Raji (cell line): ENCODE results near the gene CRACDL.

Experiments used
- POLR2A ChIP-seq: IDR thresholded peaks from 2 replicates; pipeline ENCODE4 v1.6.1; 2011; ENCODE audit warnings: low read depth, low read length, control low read depth; ENCODE audit not compliant: insufficient read depth

Gene CRACDL

DNA sequence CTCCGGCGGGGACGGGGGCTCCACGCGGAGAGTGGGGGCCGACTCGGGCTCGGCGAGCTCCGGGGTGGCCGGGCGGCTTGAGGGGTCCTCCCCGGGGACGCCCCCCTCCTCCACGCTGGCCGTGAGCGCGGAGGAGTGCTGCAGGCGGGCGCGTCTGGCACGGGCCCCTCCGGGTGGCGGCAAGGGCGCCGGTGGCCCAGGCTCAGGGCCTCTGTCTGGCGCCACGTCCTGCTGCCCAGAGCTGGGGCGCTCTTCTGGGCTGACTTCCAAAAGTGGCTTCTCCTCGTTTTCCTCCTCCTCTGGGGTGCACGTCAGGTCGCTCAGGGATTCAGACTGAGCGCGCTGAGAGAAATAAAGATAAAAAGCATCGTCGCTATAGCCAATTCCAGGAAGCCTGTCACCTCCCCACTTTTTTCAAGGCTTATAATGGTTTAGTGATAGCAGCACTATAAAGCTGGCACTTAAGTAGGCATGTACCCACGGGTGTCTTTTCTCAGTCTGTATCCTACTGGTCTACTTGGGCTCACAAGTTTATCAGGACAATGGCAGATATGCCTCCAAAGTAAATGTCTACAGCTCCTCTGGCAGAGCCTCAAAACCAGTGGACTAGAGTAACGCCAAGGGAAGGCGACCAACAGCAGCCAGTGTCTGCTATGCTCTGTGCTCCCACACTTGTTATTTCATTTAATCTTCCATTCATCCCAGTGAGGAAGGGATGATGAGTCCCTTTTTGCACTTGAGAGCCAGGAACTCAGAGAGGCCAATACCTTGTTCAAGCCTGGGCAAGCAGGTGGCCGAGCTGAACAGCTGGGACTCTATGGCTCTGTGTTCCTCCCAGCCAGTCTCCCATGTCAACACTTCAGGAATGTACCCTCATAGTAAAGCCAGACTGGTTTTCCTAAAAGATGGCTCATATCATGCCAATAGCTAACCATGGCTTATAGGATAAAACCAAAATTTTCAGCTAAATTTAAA, 112.5 kb downstream of the CRACDL start:
- TF ChIP-seq POLR2A = no peak

DNA sequence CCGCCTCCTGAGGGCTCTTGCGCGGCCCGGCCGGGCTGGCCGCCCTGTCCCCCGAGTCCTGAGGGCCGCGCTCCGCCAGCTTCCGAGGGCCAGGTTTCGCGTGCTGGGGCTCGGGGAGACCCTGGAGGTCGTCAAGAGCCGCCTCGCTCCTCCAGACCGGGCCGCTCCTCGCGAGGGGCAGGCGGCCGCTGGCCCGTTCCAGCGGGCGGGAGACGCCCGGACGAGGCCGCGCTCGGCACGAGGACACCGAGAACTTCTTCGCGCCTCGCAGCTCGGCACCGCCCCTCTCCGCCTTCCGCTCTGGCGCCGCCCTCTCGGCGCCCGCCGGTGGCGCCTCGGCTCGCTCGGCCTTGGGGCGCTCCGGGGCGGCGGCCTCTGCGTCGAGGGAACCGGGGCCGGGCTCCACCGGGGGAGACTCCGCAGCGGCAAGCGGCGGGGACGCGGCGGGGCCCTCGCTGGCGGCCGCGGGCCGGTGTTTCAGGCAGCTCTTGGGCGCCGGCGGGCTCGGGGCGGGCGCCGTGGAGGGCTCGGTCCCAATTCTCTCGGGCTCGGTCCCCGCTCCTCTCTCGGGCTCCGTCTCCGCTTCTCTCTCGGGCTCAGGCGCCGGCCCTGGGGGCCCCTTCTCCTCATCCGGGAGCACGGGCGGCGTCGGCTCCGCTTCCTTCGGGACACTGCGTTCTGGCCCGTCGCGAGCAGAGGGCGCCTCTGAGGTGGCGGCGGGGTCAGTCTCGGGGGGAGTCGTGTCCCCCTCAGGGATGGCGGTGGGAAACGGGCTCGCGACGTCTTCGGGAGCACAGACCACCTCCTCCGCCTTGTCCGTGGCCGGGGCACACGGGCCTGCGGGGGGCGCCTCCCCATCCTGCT, 113.5 kb downstream of the CRACDL start:
- no peak for TF ChIP-seq POLR2A

DNA sequence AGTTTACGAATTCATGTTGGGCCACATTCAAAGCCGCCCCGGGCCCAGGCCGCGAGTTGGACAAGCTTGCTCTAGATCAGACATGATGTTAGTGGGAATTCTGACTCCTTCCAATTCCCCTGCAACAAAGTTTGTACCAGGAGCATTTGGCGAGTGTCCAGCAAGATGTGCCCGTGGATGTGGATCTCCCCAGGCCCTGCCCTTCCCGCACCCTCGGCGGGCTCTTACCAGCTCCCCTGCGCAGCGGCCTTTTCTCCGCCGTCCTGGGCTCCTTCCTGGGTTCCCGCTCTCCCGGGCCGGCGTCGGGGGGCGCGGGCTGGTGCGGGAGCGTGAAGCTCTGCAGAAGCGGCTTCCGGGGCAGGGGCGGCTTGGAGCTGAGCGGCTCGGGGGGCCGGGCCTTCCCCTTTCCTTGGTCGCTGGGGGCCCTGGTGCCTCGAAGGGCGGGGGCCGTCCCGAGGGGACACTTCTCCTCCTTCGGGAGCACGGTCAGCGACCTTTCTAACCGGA, 114.3 kb downstream of the CRACDL start:
- no peak for TF ChIP-seq POLR2A

DNA sequence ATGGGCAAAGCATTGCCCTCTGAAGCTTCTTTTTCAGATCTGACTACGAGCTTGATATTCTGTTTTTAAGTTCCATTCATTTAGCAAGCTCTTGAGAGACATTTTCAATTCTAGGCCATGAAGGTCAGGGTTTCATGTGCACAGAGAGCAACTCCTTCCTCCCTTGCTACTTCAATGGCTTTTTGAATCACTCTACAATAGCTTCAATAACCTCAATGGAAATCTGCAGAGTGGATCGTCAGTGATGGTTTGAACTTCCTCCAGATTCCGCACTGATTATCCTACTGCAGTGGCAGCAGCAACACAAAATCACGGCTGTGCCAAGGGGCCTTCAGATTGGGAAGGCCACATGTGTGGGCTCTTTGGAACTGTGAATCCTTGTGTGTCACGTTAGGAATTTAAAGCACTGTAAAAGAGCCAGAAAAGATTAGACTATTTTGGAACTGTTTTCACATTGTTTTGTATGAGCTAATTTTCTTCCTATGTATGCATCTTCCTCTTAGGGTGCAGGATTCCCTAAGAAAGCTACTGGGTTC, 116.7 kb downstream of the CRACDL start:
- no peak for TF ChIP-seq POLR2A

DNA sequence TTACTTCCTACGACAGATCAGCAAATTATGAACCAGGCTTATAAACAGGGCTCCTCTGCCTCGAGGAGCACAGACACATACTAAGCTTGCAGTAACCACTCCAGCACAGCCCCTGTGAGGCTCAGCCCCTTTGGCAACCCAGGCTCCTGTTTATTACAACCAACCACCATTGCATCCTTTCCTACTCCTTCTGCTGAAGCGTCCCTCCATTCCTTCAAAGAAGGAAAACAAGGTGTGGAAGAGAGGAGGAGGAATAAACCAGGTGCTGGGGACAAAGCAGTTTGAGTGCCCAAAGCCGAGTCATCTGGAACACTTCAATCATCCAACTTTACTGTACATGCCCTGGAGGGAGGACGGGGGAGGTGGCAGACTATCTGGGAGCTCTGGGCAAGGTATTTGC, 117.9 kb downstream of the CRACDL start:
- TF ChIP-seq POLR2A = no peak

DNA sequence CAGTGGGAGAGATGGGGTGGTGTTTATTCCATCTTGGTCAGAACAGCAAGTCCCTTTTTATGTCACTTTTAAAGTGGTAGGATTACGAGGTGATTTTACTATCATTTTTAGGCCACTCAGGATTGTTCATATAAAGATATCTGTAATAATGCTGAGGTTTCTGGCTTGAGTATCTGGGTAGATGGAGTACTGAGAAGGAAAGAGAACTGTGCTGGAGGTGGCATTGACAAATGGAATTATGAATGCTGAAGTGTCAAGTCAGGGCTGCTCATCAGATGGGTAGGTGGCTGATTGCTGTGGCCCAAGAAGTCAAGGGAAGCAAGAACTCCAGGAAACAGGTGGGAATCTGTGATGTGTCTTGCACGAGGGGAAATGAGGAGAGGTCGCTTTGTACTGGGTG, 119.7 kb downstream of the CRACDL start:
- TF ChIP-seq POLR2A = no peak

DNA sequence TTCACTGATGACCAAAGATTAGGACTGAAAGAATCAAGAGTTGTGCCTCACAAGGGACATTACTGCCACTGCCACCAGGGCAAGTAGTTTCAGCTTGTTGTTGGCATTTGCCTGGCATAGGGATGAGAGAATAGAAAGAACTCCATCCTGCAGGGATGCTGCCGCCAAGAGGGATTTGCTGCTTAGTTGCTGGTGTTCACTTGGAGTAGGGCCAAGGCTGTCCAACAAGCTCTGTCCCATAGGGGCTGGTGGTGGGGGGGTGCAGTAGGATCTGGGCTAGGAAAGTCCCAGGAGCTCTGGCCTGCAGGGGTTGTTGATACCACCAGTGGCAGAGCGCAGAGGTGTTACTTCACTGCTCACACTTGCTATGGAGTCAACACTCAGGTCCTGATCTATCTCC, 120.2 kb downstream of the CRACDL start:
- no peak for TF ChIP-seq POLR2A

DNA sequence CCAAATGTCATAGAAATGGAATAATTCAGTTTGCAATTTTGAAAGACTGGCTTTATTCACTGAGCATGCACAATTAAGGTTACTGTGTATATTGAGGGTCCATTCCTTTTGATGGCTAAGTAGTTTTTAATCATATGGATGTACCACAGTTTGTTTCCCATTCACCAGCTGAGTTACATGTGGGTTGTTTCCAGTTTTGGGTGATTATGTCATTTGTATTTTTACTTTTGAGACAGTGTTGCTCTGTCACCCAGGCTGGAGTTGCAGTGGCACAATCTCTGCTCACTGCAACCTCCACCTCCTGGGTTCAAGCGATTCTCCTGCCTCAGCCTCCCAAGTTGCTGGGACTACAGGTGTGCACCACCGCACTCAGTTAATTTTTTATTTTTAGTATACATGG, 124.3 kb downstream of the CRACDL start:
- TF ChIP-seq POLR2A = no peak

DNA sequence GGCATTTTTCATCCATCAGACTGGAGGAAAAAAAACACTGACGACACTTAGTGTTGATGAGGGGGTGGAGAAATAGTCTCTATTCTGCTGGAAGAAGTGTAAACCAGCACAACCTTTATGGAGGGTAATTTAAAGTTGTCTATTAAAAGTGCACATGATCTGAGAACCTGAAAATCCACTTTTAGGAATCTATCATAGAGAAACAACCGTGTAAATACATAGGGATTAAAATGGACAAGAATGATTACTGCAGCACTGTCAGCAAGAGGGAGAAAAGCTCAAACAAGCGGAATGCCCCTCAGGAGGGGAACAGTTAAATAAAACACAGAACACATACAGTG, 125.5 kb downstream of the CRACDL start:
- no peak for TF ChIP-seq POLR2A

DNA sequence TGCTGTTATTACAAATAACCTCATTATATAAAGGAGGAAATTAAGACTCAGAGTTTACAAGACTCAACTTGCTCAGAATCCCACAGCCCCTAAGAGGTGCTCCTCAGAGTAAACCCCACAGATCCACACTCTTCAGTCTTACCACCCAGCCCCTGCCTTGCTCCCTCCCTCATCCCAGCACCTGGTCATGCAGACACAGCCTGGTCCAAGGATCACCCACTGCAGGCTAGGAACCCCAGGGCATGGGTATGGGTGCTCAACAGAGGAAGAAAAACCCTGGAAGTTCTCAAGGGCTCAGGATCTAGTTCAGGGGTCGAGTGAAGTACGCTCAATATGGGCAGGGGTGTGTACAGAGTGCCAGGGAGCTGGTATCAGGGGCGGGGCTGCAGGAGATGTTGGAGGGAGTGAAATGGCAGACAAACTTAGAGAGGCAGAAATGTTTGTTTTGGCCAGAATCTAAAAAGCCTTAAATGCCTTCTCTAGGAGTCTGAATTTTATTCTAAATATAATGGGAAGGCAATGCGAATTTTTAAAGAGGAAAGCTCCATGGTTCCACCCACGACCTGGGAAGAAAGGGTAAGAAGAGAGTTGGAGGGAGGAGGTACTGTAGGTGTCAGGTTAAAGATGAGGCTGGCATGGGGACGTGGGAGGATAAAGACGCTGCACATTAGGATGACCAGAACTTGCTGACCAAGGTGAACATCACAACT, 126.0 kb downstream of the CRACDL start:
- TF ChIP-seq POLR2A = no peak

DNA sequence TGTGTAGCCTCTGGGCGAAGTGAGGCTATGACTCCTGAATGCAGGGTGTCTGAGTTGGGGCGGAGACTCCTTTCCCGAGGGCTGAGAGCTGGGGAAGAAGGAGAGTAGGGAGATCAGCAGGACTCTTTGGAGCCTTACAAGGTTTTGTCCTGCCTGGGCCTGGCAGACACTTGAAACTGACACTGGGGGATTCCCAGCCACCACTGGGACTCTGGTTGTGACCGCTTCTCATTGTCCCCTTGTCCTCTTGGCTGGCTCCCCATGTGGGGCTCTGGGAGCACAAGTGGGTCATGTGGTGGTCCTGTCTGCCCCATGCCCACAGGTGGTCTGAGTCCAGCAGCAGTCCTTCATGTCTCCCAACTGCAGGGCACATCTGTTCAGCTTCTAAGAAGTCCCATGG, 126.9 kb downstream of the CRACDL start:
- no peak for TF ChIP-seq POLR2A

DNA sequence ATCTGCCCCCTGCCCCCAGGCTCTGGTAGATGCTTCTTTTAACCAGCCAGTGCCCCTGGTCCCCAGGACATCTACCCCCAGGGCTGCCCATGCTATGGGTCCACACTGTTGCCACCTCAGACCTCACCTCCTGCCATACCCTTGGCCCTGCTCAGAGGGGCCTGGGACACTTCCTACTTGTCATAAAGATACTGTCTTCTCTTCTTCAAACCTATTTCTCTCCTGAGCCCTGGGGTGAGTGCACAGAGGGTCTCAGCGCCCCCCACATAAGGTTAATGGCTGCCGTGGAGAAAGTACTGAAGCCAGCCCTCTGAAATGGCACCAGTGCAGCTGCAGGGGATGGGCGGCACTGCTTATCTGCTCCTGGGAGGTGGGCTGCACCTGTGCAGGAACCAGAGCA, 127.5 kb downstream of the CRACDL start:
- no peak for TF ChIP-seq POLR2A

DNA sequence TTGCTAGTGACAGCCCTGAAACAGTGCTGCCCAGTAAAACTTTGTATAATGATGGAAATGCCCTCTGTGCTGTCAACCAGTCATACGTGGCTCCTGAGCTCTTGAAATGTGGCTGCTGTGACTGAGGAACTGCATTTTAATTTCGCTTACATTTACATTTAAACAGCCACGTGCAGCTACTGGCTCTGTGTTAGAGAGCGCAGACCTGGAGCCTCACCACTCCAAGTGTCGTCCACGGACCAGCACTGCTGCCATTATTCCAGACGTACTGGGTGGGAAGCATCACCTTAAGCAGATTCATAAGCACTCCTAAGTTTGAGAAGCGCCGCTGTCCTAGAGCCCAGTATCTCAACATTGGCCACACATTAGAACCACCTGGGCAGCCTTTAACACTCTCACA, 128.1 kb downstream of the CRACDL start:
- TF ChIP-seq POLR2A = no peak

DNA sequence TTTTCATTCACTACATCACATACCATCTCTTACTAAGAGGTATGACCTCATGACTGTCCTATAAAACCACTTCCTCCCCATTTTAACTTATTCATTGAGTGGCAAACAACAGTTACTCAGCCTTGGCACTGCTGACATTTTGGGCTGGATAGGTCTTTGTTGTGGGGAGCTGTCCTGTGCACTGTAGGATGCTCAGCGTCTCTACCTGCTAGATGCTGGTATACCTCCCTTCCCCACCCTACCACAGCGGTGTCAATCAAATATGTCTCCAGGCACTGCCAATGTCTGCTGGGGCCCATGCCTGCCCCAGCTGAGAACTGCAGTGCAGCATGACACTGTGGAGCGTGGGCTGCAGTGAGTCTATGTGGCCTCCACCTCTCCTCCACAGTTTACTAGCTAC, 128.8 kb downstream of the CRACDL start:
- no peak for TF ChIP-seq POLR2A

DNA sequence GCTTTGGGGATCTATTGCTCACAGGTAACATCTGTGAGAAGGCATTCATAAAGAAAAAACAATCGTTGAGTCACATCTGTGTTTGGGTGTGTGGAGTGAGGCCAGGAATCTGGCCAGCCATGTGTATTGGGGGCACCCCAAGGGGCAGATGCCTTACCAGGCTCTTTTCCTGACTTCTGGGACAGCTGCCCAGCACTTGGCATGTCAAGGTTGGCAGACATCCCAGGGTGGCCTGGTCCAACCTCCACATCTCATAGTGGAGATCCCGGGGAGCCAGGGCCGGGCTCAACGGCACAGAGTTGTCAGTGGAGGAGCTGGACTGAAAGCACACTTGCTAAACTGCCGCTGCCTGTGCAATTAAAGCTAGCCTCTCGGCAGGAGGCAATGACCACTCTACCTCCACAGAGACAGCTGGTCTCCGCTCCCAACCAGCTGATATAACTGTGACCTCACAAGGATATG, 129.8 kb downstream of the CRACDL start:
- TF ChIP-seq POLR2A = no peak
